Endothelial cell of umbilical vein (primary cell): Measurements from ENCODE around the gene MCTP1. TPM values are rescaled to one million over a fixed set of nuclear protein-coding genes. Genes with fewer than 3 reads are reported as not detected.

Source experiments
- BruUV-seq: library from RNA; stranded (reverse); fragments of 400-500 nt; replicated peaks from 2 replicates; lab custom pipeline; 2021; lab: Mats Ljungman, UMichigan
- CTCF ChIA-PET: fragments of 300-600, 350-600 bp; sonication (Branson Sonifier 250); formaldehyde crosslinking; loops from one replicate; lab custom pipeline; 2021; ENCODE audit warnings: antibody characterized with exemption, inconsistent platforms; lab: Charles Lee
- POLR2A ChIA-PET: fragments of 300-600, 350-600 bp; sonication (Branson Sonifier 250); formaldehyde crosslinking; loops from one replicate; lab custom pipeline; 2021; ENCODE audit warnings: antibody characterized with exemption, inconsistent platforms; lab: Charles Lee
- DNase-seq: peaks from one replicate; pipeline ENCODE4 v3.0.0-alpha.2; 2011; ENCODE audit warnings: low read depth, low spot score
- FAIRE-seq: peaks from 2 replicates; lab custom pipeline; 2011; peaks lifted over from hg19 to GRCh38; lab: Jason Lieb, UNC
- H2AFZ ChIP-seq: 2 replicates; pipeline ENCODE4 v1.6.0; 2012; ENCODE audit warnings: low read depth, low read length, control low read depth, inconsistent platforms
- H3K27ac ChIP-seq: 2 replicates; pipeline ENCODE4 v1.5.1; 2011; ENCODE audit warnings: low read depth, mild to moderate bottlenecking, control low read depth, low read length, moderate library complexity; ENCODE audit not compliant: insufficient read depth
- H3K27me3 ChIP-seq, 2 experiments: 2 replicates each; pipeline versions ENCODE4 v1.6.0 to v1.6.1; 2011; ENCODE audit warnings: low read length in 2 of 2, mixed read lengths in 1 of 2; ENCODE audit not compliant: control insufficient read depth in 2 of 2, insufficient read depth in 2 of 2
- H3K36me3 ChIP-seq, 2 experiments: 2 replicates in 1 of 2; 3 replicates in 1 of 2; pipeline ENCODE4 v1.5.1; 2011; ENCODE audit warnings: low read length in 2 of 2, mild to moderate bottlenecking in 1 of 2, moderate library complexity in 1 of 2; ENCODE audit not compliant: control insufficient read depth in 2 of 2, insufficient read depth in 2 of 2; ENCODE audit errors: extremely low read depth in 1 of 2
- H3K4me1 ChIP-seq: 3 replicates; pipeline ENCODE4 v1.5.1; 2011; ENCODE audit warnings: mild to moderate bottlenecking, low read length; ENCODE audit not compliant: control insufficient read depth, insufficient read depth; ENCODE audit errors: extremely low read depth
- H3K4me2 ChIP-seq: 2 replicates; pipeline ENCODE4 v1.6.1; 2011; ENCODE audit warnings: low read length, control low read depth, mixed read lengths; ENCODE audit not compliant: insufficient read depth
- H3K4me3 ChIP-seq, 3 experiments: fragments of 200-600 bp in 1 of 3; sonication (generic), shearing (Covaris generic) in 1 of 3; replicated peaks in 1 of 3; 2 replicates each; pipeline ENCODE4 v1.5.1; 2011 to 2016; ENCODE audit warnings: control low read depth in 3 of 3, low read length in 3 of 3, mild to moderate bottlenecking in 2 of 3, inconsistent platforms in 1 of 3, low read depth in 1 of 3, moderate library complexity in 1 of 3; ENCODE audit not compliant: insufficient read depth in 1 of 3
- H3K79me2 ChIP-seq: 2 replicates; pipeline ENCODE4 v1.6.0; 2012; ENCODE audit warnings: low read length, inconsistent platforms; ENCODE audit not compliant: control insufficient read depth, insufficient read depth
- H3K9ac ChIP-seq: replicated peaks from 2 replicates; pipeline ENCODE3; 2011; ENCODE audit warnings: low read length, control low read depth; ENCODE audit not compliant: insufficient read depth; ENCODE audit errors: extremely low read depth
- H3K9me1 ChIP-seq: replicated peaks from 3 replicates; pipeline ENCODE4 v1.6.0; 2011; ENCODE audit warnings: mild to moderate bottlenecking, low read length; ENCODE audit not compliant: control insufficient read depth, insufficient read depth; ENCODE audit errors: extremely low read depth
- H3K9me3 ChIP-seq: replicated peaks from 2 replicates; pipeline ENCODE4 v1.5.1; 2012; ENCODE audit warnings: low read length, inconsistent platforms; ENCODE audit not compliant: control insufficient read depth, insufficient read depth
- H4K20me1 ChIP-seq: replicated peaks from 2 replicates; pipeline ENCODE3; 2011; ENCODE audit warnings: mild to moderate bottlenecking, low read length; ENCODE audit not compliant: control insufficient read depth, insufficient read depth; ENCODE audit errors: extremely low read depth
- CTCF ChIP-seq, 2 donors: IDR thresholded peaks; 1 replicate in 1 of 2; 2 replicates in 1 of 2; pipeline ENCODE4 v1.5.1; 2011; ENCODE audit warnings: low read length in 2 of 2, mild to moderate bottlenecking in 2 of 2, moderate library complexity in 2 of 2, control low read depth in 1 of 2, inconsistent platforms in 1 of 2, low read depth in 1 of 2; ENCODE audit not compliant: insufficient read depth in 1 of 2; ENCODE audit errors: extremely low read depth in 1 of 2
- EZH2 ChIP-seq: IDR thresholded peaks from 2 replicates; pipeline ENCODE4 v1.6.1; 2012; ENCODE audit warnings: borderline replicate concordance, low read depth, mild to moderate bottlenecking, moderate library complexity, low read length, inconsistent platforms; ENCODE audit not compliant: severe bottlenecking
- FOS ChIP-seq: IDR thresholded peaks from 2 replicates; pipeline ENCODE4 v1.6.1; 2011; ENCODE audit warnings: mild to moderate bottlenecking, low read length, moderate library complexity, borderline replicate concordance; ENCODE audit not compliant: insufficient read depth
- GATA2 ChIP-seq: IDR thresholded peaks from 2 replicates; pipeline ENCODE4 v1.7.0; 2011; ENCODE audit warnings: low read depth, mild to moderate bottlenecking, moderate library complexity, mixed read lengths, low read length; ENCODE audit not compliant: insufficient read length, insufficient read depth
- JUN ChIP-seq: IDR thresholded peaks from 2 replicates; pipeline ENCODE4 v1.6.1; 2011; ENCODE audit warnings: borderline replicate concordance, low read depth; ENCODE audit not compliant: insufficient read length, insufficient read depth
- MAX ChIP-seq: IDR thresholded peaks from 2 replicates; pipeline ENCODE4 v1.6.1; 2011; ENCODE audit not compliant: insufficient read depth, insufficient read length
- MYC ChIP-seq: IDR thresholded peaks from one replicate; pipeline ENCODE4 v1.6.1; 2011; ENCODE audit warnings: mild to moderate bottlenecking, low read depth, low read length
- POLR2A ChIP-seq: IDR thresholded peaks from 2 replicates; pipeline ENCODE4 v1.6.1; 2012; ENCODE audit warnings: low read depth, mild to moderate bottlenecking, control low read depth, low read length
- POLR2AphosphoS5 ChIP-seq: IDR thresholded peaks from 2 replicates; pipeline ENCODE4 v1.6.1; 2012; ENCODE audit warnings: low read depth, mild to moderate bottlenecking, control low read depth, low read length, moderate library complexity; ENCODE audit not compliant: insufficient read depth
- dilution Hi-C: fragments of 300-500 bp; cut with MboI; formaldehyde crosslinking; loops from one replicate; pipeline ENCODE4 v1.15.0; 2019; ENCODE audit warnings: low sequenced_read_pairs; ENCODE audit not compliant: extremely low pct_ligation_motif_present
- intact Hi-C: fragments of 100-400 bp; cut with micrococcal nuclease; formaldehyde crosslinking; loops from one replicate; pipeline ENCODE4 v1.10.0; 2022
- polyA plus RNA-seq, 4 experiments: library from polyadenylated mRNA; depleted of rRNA in 3 of 4; stranded (reverse) in 3 of 4; unstranded in 1 of 4; fragments of >200 nt; gene quantifications; 2 replicates each; pipeline versions ENCODE4 v1.2.1 to v1.2.3, GENCODE V29; 2011 to 2012; ENCODE audit warnings: missing spikeins in 1 of 4
- total RNA-seq: library from RNA; stranded (reverse); gene quantifications from 2 replicates; pipeline ENCODE4 v1.2.3, GENCODE V29; 2021

The MCTP1 gene
- total and polyA plus RNA-seq, 2 donors (not counting 3 experiments of a cell fraction or from before 2014, with no cell fraction given), result 79.3 to 203 TPM

- peak overlapping the region in 2 of 3 experiments; percentile 66 to 100 for H3K4me3 ChIP-seq
- H3K9me1 ChIP-seq, result no peaks in the 10 kb centered on the region
- no peak overlapping the region for H2AFZ ChIP-seq
- no peaks in the 10 kb centered on the region for H3K27me3 ChIP-seq
- H3K9ac ChIP-seq, result peak overlapping the region; percentile 95
- peaks cover 49% of the 10 kb centered on the region for H3K4me1 ChIP-seq
- no peaks in the 10 kb centered on the region for H3K36me3 ChIP-seq
- H3K79me2 ChIP-seq, result peaks cover 61% of the 10 kb centered on the region
- DNase-seq (no peak), FAIRE-seq (no peak)
- ChIA-PET CTCF (no interaction called here), POLR2A (interaction anchor here (1.1 kb wide), 1 partner anchor 62 kb away, joined by 3 read pairs; no protein-coding TSS in a partner anchor)
- no peak for TF ChIP-seq EZH2
- TF ChIP-seq FOS, result no peak
- TF ChIP-seq MAX, result no peak
- no peak for TF ChIP-seq MYC
- no peak for TF ChIP-seq JUN
- TF ChIP-seq GATA2, result no peak
- TF ChIP-seq POLR2AphosphoS5, result no peak
- TF ChIP-seq POLR2A, result no peak
- no peak for TF ChIP-seq CTCF (IDR thresholded peaks at IDR 0.05; ENCODE audit: extremely low read depth in 1 of 2, insufficient read depth in 1 of 2, low read depth in 1 of 2, low read length in 2 of 2)
- peaks cover 4% of the 10 kb centered on the region for H4K20me1 ChIP-seq
- H3K27ac ChIP-seq, result peak overlapping the region; percentile 12
- intact Hi-C loops (no loop called here), dilution Hi-C loops (no loop called here)
- no peaks in the 10 kb centered on the region for H3K9me3 ChIP-seq
- BruUV-seq, result no TSS peak
- peak overlapping the region; percentile 94 for H3K4me2 ChIP-seq
Observed at GRCh38 chr5:95078868-95079267, 206.0 kb downstream of the MCTP1 start.
